Neuronal stem cell (in vitro differentiated cells): ENCODE measurements around the gene FIGLA. TPM values are rescaled to one million over a fixed set of nuclear protein-coding genes. Genes with fewer than 3 reads are reported as not detected.

Experiments
- DNase-seq: peaks from one replicate; pipeline ENCODE4 v3.0.0-alpha.2; 2013; ENCODE audit warnings: low spot score
- H2AFZ ChIP-seq: one replicate; pipeline ENCODE4 v1.6.1; 2013; ENCODE audit warnings: mild to moderate bottlenecking, low read length, inconsistent platforms
- H2AK5ac ChIP-seq: 2 replicates; pipeline ENCODE4 v1.6.1; 2013; ENCODE audit warnings: low read depth, mild to moderate bottlenecking, inconsistent platforms, low read length, moderate library complexity, mixed read lengths
- H2BK120ac ChIP-seq: 2 replicates; pipeline ENCODE4 v1.6.1; 2013; ENCODE audit warnings: low read depth, mild to moderate bottlenecking, inconsistent platforms, low read length, moderate library complexity, mixed read lengths
- H2BK12ac ChIP-seq: one replicate; pipeline ENCODE4 v1.6.1; 2013; ENCODE audit warnings: low read length, inconsistent platforms
- H2BK15ac ChIP-seq: 2 replicates; pipeline ENCODE4 v1.6.1; 2013; ENCODE audit warnings: mild to moderate bottlenecking, low read length, inconsistent platforms, mixed read lengths
- H2BK5ac ChIP-seq: one replicate; pipeline ENCODE4 v1.6.1; 2013; ENCODE audit warnings: inconsistent platforms, mild to moderate bottlenecking, low read length, moderate library complexity
- H3K14ac ChIP-seq: one replicate; pipeline ENCODE4 v1.6.1; 2013; ENCODE audit warnings: low read length, inconsistent platforms
- H3K18ac ChIP-seq: 2 replicates; pipeline ENCODE4 v1.6.1; 2013; ENCODE audit warnings: low read length, inconsistent platforms
- H3K23ac ChIP-seq: 2 replicates; pipeline ENCODE4 v1.6.1; 2013; ENCODE audit warnings: low read depth, mild to moderate bottlenecking, mixed read lengths, low read length, inconsistent platforms; ENCODE audit not compliant: poor library complexity
- H3K27ac ChIP-seq: replicated peaks from 3 replicates; pipeline ENCODE4 v1.5.1; 2013; ENCODE audit warnings: low read length, inconsistent platforms
- H3K27me3 ChIP-seq, 3 experiments: 2 replicates each; pipeline ENCODE4 v1.6.1; 2013; ENCODE audit warnings: low read length in 3 of 3, mild to moderate bottlenecking in 2 of 3, inconsistent platforms in 1 of 3, low read depth in 1 of 3, mixed read lengths in 1 of 3, moderate library complexity in 1 of 3; ENCODE audit not compliant: control insufficient read depth in 3 of 3, insufficient read depth in 3 of 3
- H3K36me3 ChIP-seq, 2 donors: replicated peaks in 1 of 2; 2 replicates each; pipeline ENCODE4 v1.6.1; 2013; ENCODE audit warnings: low read length in 2 of 2; ENCODE audit not compliant: control insufficient read depth in 2 of 2, insufficient read depth in 2 of 2
- H3K4ac ChIP-seq: 2 replicates; pipeline ENCODE4 v1.6.1; 2013; ENCODE audit warnings: inconsistent platforms, mild to moderate bottlenecking, low read length, moderate library complexity
- H3K4me1 ChIP-seq, 2 donors: 1 replicate in 1 of 2; 2 replicates in 1 of 2; pipeline ENCODE4 v1.6.1; 2013; ENCODE audit warnings: low read length in 2 of 2, low read depth in 1 of 2; ENCODE audit not compliant: control insufficient read depth in 2 of 2, insufficient read depth in 1 of 2
- H3K4me2 ChIP-seq: one replicate; pipeline ENCODE4 v1.6.1; 2013; ENCODE audit warnings: mild to moderate bottlenecking, low read length, inconsistent platforms; ENCODE audit not compliant: insufficient read depth, poor library complexity, severe bottlenecking
- H3K4me3 ChIP-seq, 2 donors: 2 replicates each; pipeline ENCODE4 v1.5.1; 2013; ENCODE audit warnings: low read length in 2 of 2, mild to moderate bottlenecking in 2 of 2, inconsistent platforms in 1 of 2, moderate library complexity in 1 of 2
- H3K79me1 ChIP-seq: one replicate; pipeline ENCODE4 v1.6.1; 2013; ENCODE audit warnings: low read depth, mild to moderate bottlenecking, inconsistent platforms, low read length, moderate library complexity
- H3K9ac ChIP-seq: one replicate; pipeline ENCODE4 v1.6.1; 2013; ENCODE audit warnings: mild to moderate bottlenecking, low read depth, low read length, inconsistent platforms; ENCODE audit not compliant: poor library complexity
- H3K9me3 ChIP-seq, 2 donors: replicated peaks in 1 of 2; 2 replicates each; pipeline versions ENCODE3 to v1.6.1; 2013; ENCODE audit warnings: low read length in 2 of 2, mild to moderate bottlenecking in 2 of 2, inconsistent platforms in 1 of 2, low read depth in 1 of 2, mixed read lengths in 1 of 2, moderate library complexity in 1 of 2; ENCODE audit not compliant: control insufficient read depth in 2 of 2, insufficient read depth in 1 of 2
- H4K8ac ChIP-seq: one replicate; pipeline ENCODE4 v1.6.1; 2013; ENCODE audit warnings: low read depth, mild to moderate bottlenecking, inconsistent platforms, low read length, moderate library complexity
- H4K91ac ChIP-seq: one replicate; pipeline ENCODE4 v1.6.1; 2013; ENCODE audit warnings: low read length, low read depth, mild to moderate bottlenecking, inconsistent platforms; ENCODE audit not compliant: poor library complexity
- WGBS, 2 donors: extraction: QIAGEN DNeasy Blood & Tissue Kit; methylation state at CpG; one replicate each; pipeline ENCODE4 v1.1.7; 2013; ENCODE audit warnings: missing lambda C conversion rate in 2 of 2, mixed read lengths in 1 of 2; ENCODE audit not compliant: insufficient read length in 2 of 2, insufficient replicate concordance in 1 of 2; ENCODE audit errors: extremely low coverage in 2 of 2; 5-methylcytosine and 5-hydroxymethylcytosine counted together
- small RNA-seq: library from polyadenylated mRNA; stranded (forward); fragments of <200 nt; extraction: miRNeasy Mini kit (QIAGEN cat#:217004); gene quantifications from one replicate; pipeline ENCODE3, GENCODE V24; 2013; ENCODE audit not compliant: insufficient read depth

FIGLA gene

GRCh38 chr2:70730730-70731129 is 59.7 kb downstream of the FIGLA start:
- Histone ChIP-seq H3K79me1 (no peaks in the 10 kb centered on the region), H2BK15ac (no peak overlapping the region), H2AFZ (no peak overlapping the region), H3K36me3 (no peaks in the 10 kb centered on the region), H4K8ac (no peak overlapping the region), H3K9me3 (peaks cover 0 to under 1% of the 10 kb centered on the region in 2 donors), H3K27ac (no peak overlapping the region), H3K4me2 (no peak overlapping the region), H2BK12ac (no peak overlapping the region), H2BK5ac (no peak overlapping the region), H3K23ac (no peak overlapping the region), H3K4ac (no peak overlapping the region), H2BK120ac (no peak overlapping the region), H2AK5ac (no peak overlapping the region), H3K27me3 (no peaks in the 10 kb centered on the region), H3K9ac (no peak overlapping the region), H3K4me1 (peaks cover 31 to 50% of the 10 kb centered on the region in 2 donors), H3K4me3 (no peak overlapping the region), H3K14ac (no peak overlapping the region), H3K18ac (no peak overlapping the region), H4K91ac (no peak overlapping the region)
- DNase-seq = no peak
- no CpG with 5 or more reads among the region's 2 CpGs for WGBS, 2 donors

GRCh38 chr2:70729647-70730046 is 60.8 kb downstream of the FIGLA start:
- Histone ChIP-seq H2AK5ac (no peak overlapping the region), H3K79me1 (no peaks in the 10 kb centered on the region), H3K14ac (no peak overlapping the region), H3K4me2 (no peak overlapping the region), H2BK12ac (no peak overlapping the region), H3K23ac (no peak overlapping the region), H3K27ac (no peak overlapping the region), H3K9ac (no peak overlapping the region), H3K4me1 (peaks cover 29 to 41% of the 10 kb centered on the region in 2 donors), H3K9me3 (peaks cover 0 to 8% of the 10 kb centered on the region in 2 donors), H2BK5ac (no peak overlapping the region), H3K4ac (no peak overlapping the region), H3K18ac (no peak overlapping the region), H4K91ac (no peak overlapping the region), H2BK15ac (no peak overlapping the region), H2AFZ (no peak overlapping the region), H3K27me3 (no peaks in the 10 kb centered on the region), H2BK120ac (no peak overlapping the region), H4K8ac (no peak overlapping the region), H3K4me3 (no peak overlapping the region), H3K36me3 (no peaks in the 10 kb centered on the region)
- no peak for DNase-seq
- WGBS, 2 donors = no CpG with 5 or more reads among the region's 1 CpG

- no peak overlapping the region for H2BK5ac ChIP-seq
- H3K79me1 ChIP-seq = no peaks in the 10 kb centered on the region
- no peak overlapping the region for H2BK12ac ChIP-seq
- H3K4me3 ChIP-seq = no peak overlapping the region
- H2BK120ac ChIP-seq = no peak overlapping the region
- H3K27me3 ChIP-seq = no peaks in the 10 kb centered on the region
- H3K9ac ChIP-seq = no peak overlapping the region
- H3K4ac ChIP-seq = no peak overlapping the region
- H4K8ac ChIP-seq = no peak overlapping the region
- H3K27ac ChIP-seq = no peak overlapping the region
- no CpG with 5 or more reads among the region's 7 CpGs for WGBS, 2 donors
- no peak for DNase-seq
- no peak overlapping the region for H3K23ac ChIP-seq
- H4K91ac ChIP-seq = no peak overlapping the region
- H3K18ac ChIP-seq = no peak overlapping the region
- H3K14ac ChIP-seq = no peak overlapping the region
- no peaks in the 10 kb centered on the region for H3K36me3 ChIP-seq
- no peak overlapping the region for H2AK5ac ChIP-seq
- no peak overlapping the region for H3K4me2 ChIP-seq
- peaks cover 25 to 35% of the 10 kb centered on the region in 2 donors for H3K4me1 ChIP-seq
- no peak overlapping the region for H2BK15ac ChIP-seq
- peaks cover 0 to 8% of the 10 kb centered on the region in 2 donors for H3K9me3 ChIP-seq
- H2AFZ ChIP-seq = no peak overlapping the region
These were observed 62.3 kb downstream of the FIGLA start for GRCh38 chr2:70728128-70728527.

Small RNAs within 50 kb of the gene (small RNA-seq; reads per million reads assigned to genes)
- gene HMGN2P21 = not detected
